Stimulated activated naive CD8-positive, alpha-beta T cell treated with anti-CD3 and anti-CD28 coated beads, Interleukin-15, Interleukin-2, amounts not matched to agents 100 ng/mL and 50 ng/mL, for 24 hours (primary cell): ENCODE data around the gene CDKAL1.
A peak's percentile ranks its signal among the peaks of the same experiment; 100 is the strongest.
"Not testable (repeated sequence)": the region's sequence is repeated elsewhere in the genome, so short reads cannot be mapped to it uniquely, and the experiment has no call there.

Experiments
- H3K27ac Mint-ChIP-seq: one replicate; pipeline ENCODE4 v1.8.0; 2021; ENCODE audit warnings: mild to moderate bottlenecking, mixed read lengths
- H3K27me3 Mint-ChIP-seq: one replicate; pipeline ENCODE4 v1.8.0; 2021; ENCODE audit warnings: mixed read lengths
- H3K36me3 Mint-ChIP-seq: one replicate; pipeline ENCODE4 v1.8.0; 2021; ENCODE audit warnings: low read depth, mixed read lengths
- H3K4me1 Mint-ChIP-seq: one replicate; pipeline ENCODE4 v1.8.0; 2021; ENCODE audit warnings: low read depth, mixed read lengths
- H3K4me3 Mint-ChIP-seq: one replicate; pipeline ENCODE4 v1.8.0; 2021; ENCODE audit warnings: mild to moderate bottlenecking, mixed read lengths
- H3K9me3 Mint-ChIP-seq: one replicate; pipeline ENCODE4 v1.8.0; 2021; ENCODE audit warnings: mixed read lengths

CDKAL1 gene

DNA sequence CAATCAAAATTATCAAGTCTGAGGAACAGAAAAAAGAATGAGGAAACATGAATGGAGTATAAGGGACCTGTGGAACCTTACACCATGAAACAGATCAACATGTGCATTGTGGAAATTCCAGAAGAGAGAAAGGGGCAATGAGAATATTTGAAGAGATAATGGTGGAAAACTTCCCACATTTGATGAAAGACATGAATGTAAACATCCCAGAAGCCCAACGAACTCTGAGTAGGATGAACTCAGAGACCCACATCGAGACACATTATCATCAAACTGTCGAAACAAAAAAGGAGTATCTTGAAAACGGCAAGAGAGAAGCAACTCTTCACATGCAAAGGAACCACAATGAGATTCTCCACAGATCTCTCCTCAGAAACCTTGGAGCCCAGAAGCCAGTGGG lies 371.1 kb downstream of the CDKAL1 start:
- no peak overlapping the region for H3K4me3 Mint-ChIP-seq
- H3K9me3 Mint-ChIP-seq = peaks cover 34% of the 10 kb centered on the region
- H3K4me1 Mint-ChIP-seq = no peaks in the 10 kb centered on the region
- H3K27ac Mint-ChIP-seq = no peak overlapping the region
- no peaks in the 10 kb centered on the region for H3K27me3 Mint-ChIP-seq
- peaks cover 53% of the 10 kb centered on the region for H3K36me3 Mint-ChIP-seq

DNA sequence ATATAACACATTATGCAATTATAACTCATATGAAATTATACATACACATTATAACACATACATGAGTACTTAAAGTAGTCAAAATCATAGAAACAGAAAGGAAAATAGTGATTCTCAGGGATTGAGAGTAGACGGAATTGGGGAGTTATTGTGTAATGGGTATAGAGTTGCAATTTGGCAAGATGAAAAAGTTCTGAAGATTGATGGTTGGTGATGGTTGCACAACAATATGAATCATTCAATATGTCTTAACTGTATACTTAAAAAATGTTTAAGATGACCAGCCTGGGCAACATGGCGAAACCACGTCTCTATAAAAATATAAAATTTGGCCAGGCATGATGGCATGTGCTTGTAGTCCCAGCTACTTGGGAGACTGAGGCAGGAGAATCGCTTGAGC lies 372.7 kb downstream of the CDKAL1 start:
- no peaks in the 10 kb centered on the region for H3K27me3 Mint-ChIP-seq

DNA sequence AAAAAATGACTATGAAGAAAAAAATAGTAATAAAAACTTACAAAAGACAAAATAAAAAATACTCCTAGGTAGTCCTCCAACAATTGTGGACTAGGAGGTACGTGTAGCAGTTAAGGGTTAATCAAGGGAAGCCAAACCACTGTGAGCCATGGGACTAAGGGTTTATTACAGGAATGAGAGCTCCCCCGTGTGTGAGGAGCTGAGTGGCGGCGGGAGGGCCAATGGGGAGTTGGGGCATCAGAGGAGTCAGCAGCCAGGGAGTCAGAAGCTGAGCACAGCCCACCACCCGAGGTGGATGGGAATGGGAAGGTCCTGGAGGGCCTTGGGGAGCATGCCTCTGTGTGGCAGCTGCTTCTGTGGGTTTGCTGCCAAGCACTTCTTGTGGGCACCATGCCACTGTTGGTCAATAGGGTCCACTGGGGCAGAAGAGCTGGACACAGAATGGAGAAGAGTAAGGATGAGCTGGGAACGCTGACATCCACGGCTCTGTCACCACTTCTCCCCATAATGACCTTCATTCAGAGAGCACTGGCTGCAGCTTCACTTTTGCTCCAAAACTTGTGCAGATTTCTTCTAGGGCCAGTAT lies 373.3 kb downstream of the CDKAL1 start:
- Mint-ChIP-seq H3K27me3 (no peaks in the 10 kb centered on the region), H3K36me3 (peaks cover 50% of the 10 kb centered on the region), H3K27ac (no peak overlapping the region), H3K4me3 (no peak overlapping the region), H3K9me3 (peaks cover 31% of the 10 kb centered on the region), H3K4me1 (no peaks in the 10 kb centered on the region)

More for the DNA sequence above, 372.7 kb downstream of the CDKAL1 start:
- peaks cover 51% of the 10 kb centered on the region for H3K36me3 Mint-ChIP-seq
- no peak overlapping the region for H3K4me3 Mint-ChIP-seq
- peaks cover 31% of the 10 kb centered on the region for H3K9me3 Mint-ChIP-seq
- no peak overlapping the region for H3K27ac Mint-ChIP-seq
- no peaks in the 10 kb centered on the region for H3K4me1 Mint-ChIP-seq

DNA sequence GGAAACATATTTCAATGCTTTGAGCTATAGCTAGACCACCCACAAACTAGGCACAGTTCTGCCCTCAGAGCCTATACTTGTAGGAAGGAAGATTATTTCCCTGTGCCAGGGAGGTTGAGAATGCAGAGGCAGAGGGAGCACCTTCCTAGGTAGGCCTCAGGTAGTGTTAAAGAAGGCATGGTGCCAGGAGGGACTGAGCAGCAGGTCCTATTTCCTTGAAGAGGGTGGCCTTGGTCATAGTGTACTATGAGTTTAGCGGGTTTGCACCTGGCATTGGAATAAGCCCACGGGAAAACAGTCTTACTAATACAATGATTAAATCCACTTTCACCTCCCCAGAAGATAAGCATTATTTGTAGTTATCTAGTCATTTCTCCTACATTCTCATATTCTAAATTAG lies 375.4 kb downstream of the CDKAL1 start:
- H3K27ac Mint-ChIP-seq = no peak overlapping the region
- H3K4me1 Mint-ChIP-seq = no peaks in the 10 kb centered on the region
- peaks cover 53% of the 10 kb centered on the region for H3K36me3 Mint-ChIP-seq
- H3K27me3 Mint-ChIP-seq = no peaks in the 10 kb centered on the region
- peaks cover 27% of the 10 kb centered on the region for H3K9me3 Mint-ChIP-seq
- no peak overlapping the region for H3K4me3 Mint-ChIP-seq

DNA sequence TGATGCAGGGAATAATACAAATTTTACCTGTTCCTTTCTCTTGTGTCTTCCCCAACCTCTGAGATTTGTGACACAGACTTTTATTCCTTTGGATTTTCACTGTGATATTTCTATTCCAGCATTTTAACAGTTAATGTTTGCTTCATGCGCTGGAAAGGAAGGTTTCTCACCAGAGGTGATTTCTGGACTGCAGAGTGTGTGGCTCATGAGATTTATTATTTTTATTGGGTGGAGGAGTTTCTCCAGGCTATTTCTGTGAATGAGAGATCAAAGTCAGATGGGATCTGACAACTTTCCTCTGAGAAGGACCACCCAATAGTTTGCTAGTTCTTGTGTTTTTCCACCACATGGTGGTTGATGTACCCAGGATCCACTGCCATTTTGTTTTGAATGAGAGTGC lies 377.5 kb downstream of the CDKAL1 start:
- no peaks in the 10 kb centered on the region for H3K27me3 Mint-ChIP-seq
- peaks cover 22% of the 10 kb centered on the region for H3K9me3 Mint-ChIP-seq
- no peaks in the 10 kb centered on the region for H3K4me1 Mint-ChIP-seq
- no peak overlapping the region for H3K4me3 Mint-ChIP-seq
- H3K27ac Mint-ChIP-seq = no peak overlapping the region
- peaks cover 56% of the 10 kb centered on the region for H3K36me3 Mint-ChIP-seq

DNA sequence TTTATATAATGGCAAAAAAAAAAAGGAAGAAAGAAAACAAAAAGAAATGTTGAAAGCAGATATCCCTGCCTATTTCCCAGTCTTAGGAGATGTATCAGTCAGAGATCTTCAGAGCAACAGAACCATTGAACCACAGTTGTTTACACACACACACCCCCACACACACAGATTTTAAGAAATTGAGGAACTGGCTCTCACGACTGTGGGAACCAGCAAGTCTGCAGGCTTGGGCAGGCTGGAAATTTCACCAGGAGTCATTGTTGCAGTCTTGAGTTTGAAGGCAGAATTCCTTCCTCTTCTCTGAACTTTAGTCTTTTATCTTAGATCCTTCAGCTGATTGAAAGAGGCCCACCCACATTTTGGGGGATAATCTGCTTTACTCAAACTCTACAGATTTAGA lies 380.9 kb downstream of the CDKAL1 start:
- H3K36me3 Mint-ChIP-seq = peaks cover 49% of the 10 kb centered on the region
- H3K9me3 Mint-ChIP-seq = peaks cover 20% of the 10 kb centered on the region
- H3K4me3 Mint-ChIP-seq = no peak overlapping the region

DNA sequence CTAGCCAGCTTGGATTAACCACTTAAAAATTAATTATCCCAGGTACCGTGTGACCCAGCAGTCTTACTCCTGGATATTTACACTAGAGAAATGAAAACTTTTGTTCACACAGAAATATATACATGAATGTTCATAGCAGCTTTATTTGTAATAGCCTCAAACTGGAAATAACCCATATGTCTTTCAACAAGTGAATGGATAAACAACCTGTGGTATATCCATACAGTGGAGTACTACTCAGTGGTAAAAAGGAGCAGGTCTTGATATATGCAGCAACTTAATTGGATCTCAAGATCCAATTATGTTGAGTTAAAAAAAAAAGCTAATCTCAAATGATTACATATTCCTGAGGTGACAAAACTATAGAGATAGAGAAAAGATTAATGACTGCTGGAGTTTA lies 381.4 kb downstream of the CDKAL1 start:
- Mint-ChIP-seq H3K4me3 (no peak overlapping the region), H3K9me3 (peaks cover 20% of the 10 kb centered on the region), H3K36me3 (peaks cover 49% of the 10 kb centered on the region), H3K27ac (no peak overlapping the region), H3K4me1 (peaks cover 16% of the 10 kb centered on the region), H3K27me3 (no peaks in the 10 kb centered on the region)

More for the DNA sequence above, 380.9 kb downstream of the CDKAL1 start:
- Mint-ChIP-seq H3K27me3 (no peaks in the 10 kb centered on the region), H3K4me1 (peaks cover 15% of the 10 kb centered on the region), H3K27ac (no peak overlapping the region)

GRCh38 chr6:20916086-20916485 lies 381.8 kb downstream of the CDKAL1 start:
- Mint-ChIP-seq H3K9me3 (peaks cover 20% of the 10 kb centered on the region), H3K4me3 (no peak overlapping the region), H3K27me3 (no peaks in the 10 kb centered on the region), H3K36me3 (peaks cover 47% of the 10 kb centered on the region), H3K4me1 (peaks cover 16% of the 10 kb centered on the region), H3K27ac (no peak overlapping the region)

- no peaks in the 10 kb centered on the region for H3K27me3 Mint-ChIP-seq
- H3K27ac Mint-ChIP-seq = no peak overlapping the region
- H3K4me1 Mint-ChIP-seq = peaks cover 16% of the 10 kb centered on the region
- peaks cover 13% of the 10 kb centered on the region for H3K9me3 Mint-ChIP-seq
- peaks cover 38% of the 10 kb centered on the region for H3K36me3 Mint-ChIP-seq
- H3K4me3 Mint-ChIP-seq = no peak overlapping the region
Measured at GRCh38 chr6:20918868-20919267, 384.6 kb downstream of the CDKAL1 start.

GRCh38 chr6:20919677-20920385 lies 385.6 kb downstream of the CDKAL1 start:
- Mint-ChIP-seq H3K27ac (peak overlapping the region; percentile 67), H3K36me3 (peaks cover 39% of the 10 kb centered on the region), H3K9me3 (peaks cover 10% of the 10 kb centered on the region), H3K4me3 (no peak overlapping the region), H3K4me1 (peaks cover 16% of the 10 kb centered on the region), H3K27me3 (no peaks in the 10 kb centered on the region)

DNA sequence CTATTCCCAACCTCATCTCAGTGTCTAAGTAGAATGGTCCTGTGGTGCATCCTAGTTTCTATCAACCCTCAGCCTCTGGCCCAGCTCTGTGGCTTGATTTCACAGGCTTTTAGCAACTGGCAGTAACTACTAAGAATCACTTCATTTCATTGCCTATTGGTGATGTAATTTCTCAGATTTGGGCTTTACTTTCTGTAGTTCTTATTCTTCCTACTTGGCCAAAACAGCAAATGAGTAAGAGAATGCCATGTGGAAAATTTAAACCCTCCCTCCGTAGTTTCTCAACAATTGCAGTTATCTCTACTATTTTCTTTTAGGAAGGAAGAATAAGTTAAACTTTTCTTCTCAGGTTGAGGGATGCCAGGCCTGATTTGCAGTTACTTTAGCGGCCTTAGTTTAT lies 387.3 kb downstream of the CDKAL1 start:
- Mint-ChIP-seq H3K9me3 (no peaks in the 10 kb centered on the region), H3K4me1 (peaks cover 16% of the 10 kb centered on the region), H3K27ac (no peak overlapping the region), H3K36me3 (peaks cover 25% of the 10 kb centered on the region), H3K4me3 (no peak overlapping the region), H3K27me3 (no peaks in the 10 kb centered on the region)

DNA sequence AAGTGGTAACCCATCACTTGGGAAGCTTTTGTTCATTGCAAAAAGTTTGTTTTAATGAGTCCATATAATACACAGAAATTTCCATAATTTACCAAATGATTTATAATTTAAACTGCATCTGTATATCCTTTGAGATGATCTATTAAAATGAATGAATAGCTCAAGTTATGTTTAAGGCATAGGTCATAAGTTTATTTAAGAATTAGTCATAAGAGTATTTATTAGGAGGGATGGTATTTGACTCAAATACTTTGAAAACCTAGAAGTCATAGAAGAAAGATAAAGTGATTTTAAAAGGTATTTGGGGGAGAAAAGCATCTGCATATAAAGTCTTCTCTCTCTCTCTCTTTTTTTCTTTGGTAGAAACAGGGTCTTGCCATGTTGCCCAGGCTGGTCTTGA lies 388.5 kb downstream of the CDKAL1 start:
- Mint-ChIP-seq H3K4me3 (no peak overlapping the region), H3K27ac (no peak overlapping the region), H3K36me3 (peaks cover 25% of the 10 kb centered on the region), H3K27me3 (no peaks in the 10 kb centered on the region), H3K9me3 (no peaks in the 10 kb centered on the region), H3K4me1 (peaks cover 16% of the 10 kb centered on the region)

DNA sequence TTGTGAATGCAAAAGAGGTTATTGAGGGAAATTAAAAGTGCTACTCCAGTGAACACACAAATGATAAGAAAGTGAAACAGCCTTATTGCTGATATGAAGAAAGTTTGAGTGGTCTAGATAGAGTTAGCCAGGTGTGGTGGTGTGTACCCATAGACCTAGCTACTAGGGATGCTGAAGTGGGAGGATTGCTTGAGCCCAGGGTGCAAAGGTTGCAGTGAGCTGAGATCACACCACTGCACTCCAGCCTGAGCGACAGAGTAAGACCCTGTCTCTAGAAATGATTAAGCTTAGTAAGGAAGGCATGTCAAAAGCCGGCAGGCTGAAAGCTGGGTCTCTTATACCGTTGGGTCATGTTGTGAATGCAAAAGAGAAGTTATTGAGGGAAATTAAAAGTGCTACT lies 389.8 kb downstream of the CDKAL1 start:
- not testable (repeated sequence) for H3K4me3 Mint-ChIP-seq, H3K27me3 Mint-ChIP-seq, H3K9me3 Mint-ChIP-seq, H3K27ac Mint-ChIP-seq
- peaks cover 25% of the 10 kb centered on the region for H3K36me3 Mint-ChIP-seq
- peaks cover 11% of the 10 kb centered on the region for H3K4me1 Mint-ChIP-seq

GRCh38 chr6:20924911-20925543 lies 390.8 kb downstream of the CDKAL1 start:
- no peaks in the 10 kb centered on the region for H3K27me3 Mint-ChIP-seq
- H3K27ac Mint-ChIP-seq = no peak overlapping the region
- peaks cover 2% of the 10 kb centered on the region for H3K4me1 Mint-ChIP-seq
- no peak overlapping the region for H3K4me3 Mint-ChIP-seq
- peaks cover 25% of the 10 kb centered on the region for H3K36me3 Mint-ChIP-seq
- no peaks in the 10 kb centered on the region for H3K9me3 Mint-ChIP-seq

DNA sequence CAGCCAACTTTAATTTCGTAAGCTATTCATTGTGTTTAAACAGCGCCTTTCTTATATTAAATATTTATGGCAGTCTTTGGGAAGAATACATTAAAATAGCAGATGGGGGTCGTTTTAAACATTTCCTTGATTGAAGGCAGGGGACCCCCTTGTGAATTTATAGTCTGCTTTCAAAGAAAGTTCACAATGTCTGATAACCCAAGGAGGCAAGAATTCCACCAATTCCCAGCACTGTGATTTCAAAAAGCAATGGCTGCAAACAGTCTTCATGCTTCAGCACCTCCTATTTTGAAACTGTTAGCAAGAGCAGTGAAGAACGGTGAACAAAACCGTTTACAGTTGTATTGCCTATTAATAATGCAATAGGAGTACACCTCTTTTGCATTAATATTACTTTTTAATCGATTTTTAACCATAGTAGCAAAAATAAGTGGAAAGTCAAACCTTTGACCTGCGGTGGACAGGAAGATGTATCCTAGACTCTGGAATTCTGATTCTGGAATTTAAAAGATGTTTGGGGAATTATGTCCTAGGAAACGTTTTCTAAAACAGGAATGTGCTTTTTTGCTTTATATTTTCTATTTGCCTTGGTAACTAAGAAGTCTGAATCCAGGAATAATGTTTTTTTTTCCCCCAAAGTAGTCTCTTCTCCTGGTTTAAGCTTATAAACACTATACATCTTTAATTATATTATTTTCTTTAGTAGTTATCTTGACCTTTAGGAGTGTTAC lies 393.0 kb downstream of the CDKAL1 start:
- Mint-ChIP-seq H3K4me1 (no peaks in the 10 kb centered on the region), H3K27me3 (no peaks in the 10 kb centered on the region), H3K27ac (no peak overlapping the region), H3K36me3 (peaks cover 22% of the 10 kb centered on the region), H3K4me3 (no peak overlapping the region), H3K9me3 (no peaks in the 10 kb centered on the region)
